H9 (cell line): ENCODE measurements around the gene GDI2. TPM values are rescaled to one million over a fixed set of nuclear protein-coding genes. Genes with fewer than 3 reads are reported as not detected.

Experiments used
- DNase-seq: peaks from one replicate; pipeline ENCODE4 v3.0.0-alpha.2; 2017
- H2AFZ ChIP-seq: one replicate; pipeline ENCODE4 v1.6.1; 2013; ENCODE audit warnings: mild to moderate bottlenecking, low read length, control low read depth, moderate library complexity
- H2AK5ac ChIP-seq: 2 replicates; pipeline ENCODE4 v1.6.1; 2013; ENCODE audit warnings: low read length, control low read depth, mixed read lengths; ENCODE audit not compliant: insufficient read length
- H2BK120ac ChIP-seq: one replicate; pipeline ENCODE4 v1.6.1; 2013; ENCODE audit warnings: low read depth, mild to moderate bottlenecking, low read length, control low read depth, inconsistent platforms; ENCODE audit not compliant: poor library complexity, severe bottlenecking
- H2BK12ac ChIP-seq: 2 replicates; pipeline ENCODE4 v1.6.1; 2013; ENCODE audit warnings: low read length, control low read depth, mixed read lengths, low read depth; ENCODE audit not compliant: insufficient read length
- H2BK15ac ChIP-seq: 2 replicates; pipeline ENCODE4 v1.6.1; 2013; ENCODE audit warnings: low read depth, low read length, control low read depth
- H2BK20ac ChIP-seq: one replicate; pipeline ENCODE4 v1.6.1; 2013; ENCODE audit warnings: low read depth, mild to moderate bottlenecking, low read length, control low read depth, inconsistent platforms; ENCODE audit not compliant: poor library complexity, severe bottlenecking
- H2BK5ac ChIP-seq: 2 replicates; pipeline ENCODE4 v1.6.1; 2013; ENCODE audit warnings: low read length, control low read depth, mixed read lengths; ENCODE audit not compliant: insufficient read length
- H3K14ac ChIP-seq: 2 replicates; pipeline ENCODE4 v1.6.1; 2013; ENCODE audit warnings: low read length, control low read depth; ENCODE audit not compliant: insufficient read depth
- H3K18ac ChIP-seq: 2 replicates; pipeline ENCODE4 v1.6.1; 2013; ENCODE audit warnings: low read depth, mild to moderate bottlenecking, mixed read lengths, low read length, control low read depth; ENCODE audit not compliant: insufficient read length
- H3K23ac ChIP-seq: 2 replicates; pipeline ENCODE4 v1.6.1; 2013; ENCODE audit warnings: low read length, control low read depth, mixed read lengths, low read depth; ENCODE audit not compliant: insufficient read length
- H3K23me2 ChIP-seq: 2 replicates; pipeline ENCODE4 v1.6.1; 2013; ENCODE audit warnings: low read depth, mild to moderate bottlenecking, mixed read lengths, low read length, control low read depth; ENCODE audit not compliant: insufficient read length, poor library complexity, severe bottlenecking
- H3K27ac ChIP-seq: 2 replicates; pipeline ENCODE4 v1.5.1; 2013; ENCODE audit warnings: low read length, control low read depth, mixed read lengths, low read depth; ENCODE audit not compliant: insufficient read length
- H3K27me3 ChIP-seq: 2 replicates; pipeline ENCODE4 v1.6.1; 2013; ENCODE audit warnings: low read length, control low read depth, inconsistent platforms; ENCODE audit not compliant: insufficient read depth
- H3K4ac ChIP-seq: 2 replicates; pipeline ENCODE4 v1.6.1; 2013; ENCODE audit warnings: low read depth, mild to moderate bottlenecking, control low read depth, inconsistent platforms, low read length, moderate library complexity
- H3K4me1 ChIP-seq: 2 replicates; pipeline ENCODE4 v1.6.1; 2013; ENCODE audit warnings: low read length, control low read depth, inconsistent platforms; ENCODE audit not compliant: insufficient read depth
- H3K4me2 ChIP-seq: 2 replicates; pipeline ENCODE4 v1.6.1; 2013; ENCODE audit warnings: low read length, control low read depth, mixed read lengths; ENCODE audit not compliant: insufficient read length, insufficient read depth
- H3K56ac ChIP-seq: 2 replicates; pipeline ENCODE4 v1.6.1; 2013; ENCODE audit warnings: low read depth, mild to moderate bottlenecking, mixed read lengths, low read length, control low read depth; ENCODE audit not compliant: insufficient read length
- H3K79me1 ChIP-seq: 2 replicates; pipeline ENCODE4 v1.6.1; 2013; ENCODE audit warnings: low read depth, mild to moderate bottlenecking, moderate library complexity, low read length, control low read depth, inconsistent platforms; ENCODE audit not compliant: insufficient read depth, poor library complexity, severe bottlenecking
- H3K79me2 ChIP-seq: 2 replicates; pipeline ENCODE4 v1.6.1; 2013; ENCODE audit warnings: low read length, control low read depth, inconsistent platforms; ENCODE audit not compliant: insufficient read depth
- H3K9ac ChIP-seq: 2 replicates; pipeline ENCODE4 v1.6.1; 2013; ENCODE audit warnings: low read length, control low read depth, mixed read lengths; ENCODE audit not compliant: insufficient read length; ENCODE audit errors: extremely low read depth
- H3K9me3 ChIP-seq: one replicate; pipeline ENCODE4 v1.6.1; 2013; ENCODE audit warnings: low read depth, low read length, inconsistent platforms; ENCODE audit not compliant: control insufficient read depth
- H3T11ph ChIP-seq: one replicate; pipeline ENCODE4 v1.6.1; 2013; ENCODE audit warnings: mild to moderate bottlenecking, low read length, control low read depth, inconsistent platforms
- H4K20me1 ChIP-seq: one replicate; pipeline ENCODE4 v1.6.1; 2013; ENCODE audit not compliant: control insufficient read depth, insufficient read length, insufficient read depth
- H4K5ac ChIP-seq: 2 replicates; pipeline ENCODE4 v1.6.1; 2013; ENCODE audit warnings: low read depth, mild to moderate bottlenecking, mixed read lengths, low read length, control low read depth; ENCODE audit not compliant: insufficient read length
- H4K8ac ChIP-seq: replicated peaks from 2 replicates; pipeline ENCODE4 v1.6.1; 2013; ENCODE audit warnings: low read length, control low read depth, mixed read lengths, low read depth; ENCODE audit not compliant: insufficient read length
- H4K91ac ChIP-seq: 2 replicates; pipeline ENCODE4 v1.6.1; 2013; ENCODE audit warnings: low read depth, mild to moderate bottlenecking, moderate library complexity, mixed read lengths, low read length, control low read depth; ENCODE audit not compliant: insufficient read length
- H3K27ac Mint-ChIP-seq, 3 experiments: 2 replicates in 2 of 3; 3 replicates in 1 of 3; pipeline ENCODE4 v1.8.0; 2020 to 2021; ENCODE audit warnings: mixed read lengths in 3 of 3, mild to moderate bottlenecking in 1 of 3, moderate library complexity in 1 of 3
- H3K27me3 Mint-ChIP-seq: 2 replicates; pipeline ENCODE4 v1.8.0; 2021; ENCODE audit warnings: low read depth, mild to moderate bottlenecking, moderate library complexity, mixed read lengths
- H3K36me3 Mint-ChIP-seq, 3 experiments: 2 replicates in 2 of 3; 3 replicates in 1 of 3; pipeline ENCODE4 v1.8.0; 2020 to 2021; ENCODE audit warnings: low read depth in 3 of 3, mixed read lengths in 3 of 3; ENCODE audit not compliant: insufficient read depth in 1 of 3
- H3K4me1 Mint-ChIP-seq, 2 experiments: 2 replicates each; pipeline ENCODE4 v1.8.0; 2020; ENCODE audit warnings: mixed read lengths in 2 of 2
- H3K4me3 Mint-ChIP-seq, 2 experiments: 2 replicates in 1 of 2; 3 replicates in 1 of 2; pipeline ENCODE4 v1.8.0; 2020 to 2021; ENCODE audit warnings: mild to moderate bottlenecking in 2 of 2, mixed read lengths in 2 of 2, moderate library complexity in 1 of 2
- H3K9me3 Mint-ChIP-seq, 2 experiments: 2 replicates in 1 of 2; 3 replicates in 1 of 2; pipeline ENCODE4 v1.8.0; 2020; ENCODE audit warnings: mild to moderate bottlenecking in 2 of 2, mixed read lengths in 2 of 2, moderate library complexity in 1 of 2
- WGBS: extraction: QIAGEN DNeasy Blood & Tissue Kit; methylation state at CpG from one replicate; pipeline ENCODE4 v1.1.7; 2013; ENCODE audit warnings: missing lambda C conversion rate, low lambda C conversion rate, mixed read lengths; ENCODE audit not compliant: insufficient read length; ENCODE audit errors: extremely low coverage; 5-methylcytosine and 5-hydroxymethylcytosine counted together
- total RNA-seq: library from RNA; stranded (reverse); gene quantifications from 2 replicates; pipeline ENCODE4 v1.2.1, GENCODE V29; 2021
- TF ChIP-seq, protein P1 (sequence below): fragments of 200-600 bp; sonication (generic); conservative IDR thresholded peaks from 3 replicates; pipeline ENCODE4 v1.8.0; 2021; ENCODE audit warnings: antibody characterized with exemption, mild to moderate bottlenecking

The GDI2 gene
- total RNA-seq, 1 experiment from 2014 or later = 351 TPM

DNA sequence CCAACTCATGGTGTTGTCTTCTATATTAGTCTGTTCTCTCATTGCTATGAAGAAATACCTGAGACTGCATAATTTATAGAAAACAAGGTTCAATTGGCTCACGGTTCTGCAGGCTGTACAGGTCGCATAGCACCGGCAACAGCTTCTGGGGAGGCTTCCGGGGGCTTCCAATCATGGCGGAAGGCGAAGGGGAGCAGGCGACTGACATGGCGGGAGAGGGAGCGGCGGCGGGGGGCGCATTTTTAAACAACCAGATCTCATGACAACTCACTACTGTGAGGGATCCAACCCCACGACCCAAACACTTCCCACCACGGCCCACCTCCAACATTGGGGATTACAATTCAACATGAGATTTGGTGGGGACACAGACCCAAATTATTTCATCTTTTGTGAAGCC is 28.7 kb upstream of the GDI2 start:
- H3K4me3 Mint-ChIP-seq = no peak overlapping the region
- TF ChIP-seq, protein P1, sequence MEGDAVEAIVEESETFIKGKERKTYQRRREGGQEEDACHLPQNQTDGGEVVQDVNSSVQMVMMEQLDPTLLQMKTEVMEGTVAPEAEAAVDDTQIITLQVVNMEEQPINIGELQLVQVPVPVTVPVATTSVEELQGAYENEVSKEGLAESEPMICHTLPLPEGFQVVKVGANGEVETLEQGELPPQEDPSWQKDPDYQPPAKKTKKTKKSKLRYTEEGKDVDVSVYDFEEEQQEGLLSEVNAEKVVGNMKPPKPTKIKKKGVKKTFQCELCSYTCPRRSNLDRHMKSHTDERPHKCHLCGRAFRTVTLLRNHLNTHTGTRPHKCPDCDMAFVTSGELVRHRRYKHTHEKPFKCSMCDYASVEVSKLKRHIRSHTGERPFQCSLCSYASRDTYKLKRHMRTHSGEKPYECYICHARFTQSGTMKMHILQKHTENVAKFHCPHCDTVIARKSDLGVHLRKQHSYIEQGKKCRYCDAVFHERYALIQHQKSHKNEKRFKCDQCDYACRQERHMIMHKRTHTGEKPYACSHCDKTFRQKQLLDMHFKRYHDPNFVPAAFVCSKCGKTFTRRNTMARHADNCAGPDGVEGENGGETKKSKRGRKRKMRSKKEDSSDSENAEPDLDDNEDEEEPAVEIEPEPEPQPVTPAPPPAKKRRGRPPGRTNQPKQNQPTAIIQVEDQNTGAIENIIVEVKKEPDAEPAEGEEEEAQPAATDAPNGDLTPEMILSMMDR = no peak

More for the DNA sequence above, 28.7 kb upstream of the GDI2 start:
- Mint-ChIP-seq H3K27me3 (peaks cover 2% of the 10 kb centered on the region), H3K36me3 (no peaks in the 10 kb centered on the region), H3K4me1 (peaks cover 10 to 11% of the 10 kb centered on the region in 2 experiments; a peak in 3 of 4 replicates), H3K9me3 (no peaks in the 10 kb centered on the region), H3K27ac (no peak overlapping the region)
- H2BK5ac ChIP-seq = no peak overlapping the region
- no peak overlapping the region for H3K56ac ChIP-seq
- H3K4ac ChIP-seq = no peak overlapping the region
- no peak overlapping the region for H3K23ac ChIP-seq
- H3K27ac ChIP-seq = no peak overlapping the region
- no peak overlapping the region for H2BK12ac ChIP-seq
- H3K27me3 ChIP-seq = no peaks in the 10 kb centered on the region
- no peak overlapping the region for H2BK15ac ChIP-seq
- no peaks in the 10 kb centered on the region for H3K79me1 ChIP-seq
- DNase-seq = no peak
- H3T11ph ChIP-seq = no peak overlapping the region
- H3K18ac ChIP-seq = no peak overlapping the region
- no peaks in the 10 kb centered on the region for H3K79me2 ChIP-seq
- no peak overlapping the region for H3K14ac ChIP-seq
- no peak overlapping the region for H4K91ac ChIP-seq
- no peak overlapping the region for H2AK5ac ChIP-seq
- no peaks in the 10 kb centered on the region for H4K20me1 ChIP-seq
- no peak overlapping the region for H4K5ac ChIP-seq
- H4K8ac ChIP-seq = no peak overlapping the region
- H3K4me2 ChIP-seq = no peak overlapping the region
- H3K23me2 ChIP-seq = no peaks in the 10 kb centered on the region
- no peaks in the 10 kb centered on the region for H3K9me3 ChIP-seq
- H3K4me1 ChIP-seq = no peaks in the 10 kb centered on the region
- no peak overlapping the region for H2BK120ac ChIP-seq
- H2AFZ ChIP-seq = no peak overlapping the region
- no peak overlapping the region for H2BK20ac ChIP-seq
- H3K9ac ChIP-seq = no peak overlapping the region
- no CpG with 5 or more reads among the region's 14 CpGs for WGBS
